Large intestine (tissue), 3 donors: ENCODE data around the gene CDK15. TPM values are rescaled to one million over a fixed set of nuclear protein-coding genes. Genes with fewer than 3 reads are reported as not detected.
"Not testable (repeated sequence)": the region's sequence is repeated elsewhere in the genome, so short reads cannot be mapped to it uniquely, and the experiment has no call there.

ENCODE experiments used
- DNase-seq, 2 donors: peaks; one replicate each; pipeline versions ENCODE4 v3.0.0 to v3.0.0-alpha.2; 2013
- H3K27ac ChIP-seq: one replicate; pipeline ENCODE4 v1.5.1; 2013; ENCODE audit warnings: low read length
- H3K27me3 ChIP-seq: 2 replicates; pipeline ENCODE4 v1.6.1; 2013; ENCODE audit warnings: low read length; ENCODE audit not compliant: control insufficient read depth, insufficient read depth
- H3K36me3 ChIP-seq: 2 replicates; pipeline ENCODE4 v1.6.1; 2013; ENCODE audit warnings: low read length; ENCODE audit not compliant: control insufficient read depth, insufficient read depth
- H3K4me1 ChIP-seq: one replicate; pipeline ENCODE4 v1.6.1; 2013; ENCODE audit warnings: low read length; ENCODE audit not compliant: control insufficient read depth, insufficient read depth
- H3K4me3 ChIP-seq: one replicate; pipeline ENCODE4 v1.5.1; 2013; ENCODE audit warnings: low read length
- H3K9me3 ChIP-seq: one replicate; pipeline ENCODE4 v1.6.1; 2013; ENCODE audit warnings: mild to moderate bottlenecking, low read depth, low read length, moderate library complexity; ENCODE audit not compliant: control insufficient read depth
- WGBS: methylation state at CpG from one replicate; pipeline ENCODE4 v1.1.5; 2013; ENCODE audit warnings: low lambda C conversion rate; ENCODE audit not compliant: insufficient coverage; 5-methylcytosine and 5-hydroxymethylcytosine counted together
- polyA plus RNA-seq: library from polyadenylated mRNA; unstranded; fragments of 120-200 nt; gene quantifications from one replicate; pipeline ENCODE4 v1.2.1, GENCODE V29; 2013

CDK15 gene
- polyA plus RNA-seq, 1 donor = 0.24 TPM

- WGBS = no CpG with 5 or more reads among the region's 2 CpGs
- H3K27ac ChIP-seq, H3K27me3 ChIP-seq, H3K4me3 ChIP-seq, H3K4me1 ChIP-seq, H3K36me3 ChIP-seq, H3K9me3 ChIP-seq, DNase-seq: not testable (repeated sequence)
Measured at GRCh38 chr2:201844922-201845321, 38.6 kb downstream of the CDK15 start.

DNA sequence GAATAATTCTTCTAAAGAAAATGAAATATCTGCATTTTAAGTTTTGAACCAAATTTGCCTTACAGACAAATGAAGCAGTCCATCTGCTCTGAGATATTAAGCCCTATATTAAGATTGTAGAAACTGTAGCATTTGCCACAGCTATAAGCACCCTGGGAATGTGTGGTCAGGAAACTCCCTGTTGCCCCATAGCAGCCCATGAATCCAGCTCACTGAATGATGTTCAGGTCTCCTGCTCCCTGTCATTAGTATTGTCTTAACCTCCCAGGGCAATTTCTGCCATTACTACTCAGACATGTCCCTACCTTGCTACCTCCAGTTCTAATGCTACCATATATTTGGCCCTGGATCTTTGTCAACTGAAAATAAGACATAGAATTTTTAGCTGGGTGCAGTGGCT, 41.1 kb downstream of the CDK15 start:
- Histone ChIP-seq H3K4me1 (no peaks in the 10 kb centered on the region), H3K27me3 (no peaks in the 10 kb centered on the region), H3K4me3 (no peak overlapping the region), H3K27ac (no peak overlapping the region), H3K36me3 (no peaks in the 10 kb centered on the region), H3K9me3 (no peaks in the 10 kb centered on the region)
- DNase-seq = no peak

DNA sequence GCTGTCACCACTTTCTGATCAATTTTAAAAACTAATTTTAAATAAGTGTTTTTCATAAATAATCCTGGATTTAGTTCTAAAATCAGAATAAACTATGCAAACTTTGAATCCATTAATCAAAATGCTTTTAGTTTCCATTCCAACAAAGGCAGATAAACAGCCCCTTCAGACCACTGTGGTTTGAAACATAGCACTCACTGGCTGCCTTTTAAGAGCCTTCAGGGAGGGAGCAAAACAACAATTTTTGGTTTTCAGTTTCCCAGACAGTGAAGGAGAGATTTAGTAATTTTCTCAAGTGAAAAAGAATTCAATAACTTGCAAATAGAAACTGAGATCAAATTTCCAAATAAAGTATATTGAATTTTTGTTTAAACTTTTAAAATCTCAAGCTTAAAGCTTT, 46.1 kb downstream of the CDK15 start:
- no peaks in the 10 kb centered on the region for H3K27me3 ChIP-seq
- no peaks in the 10 kb centered on the region for H3K9me3 ChIP-seq
- H3K36me3 ChIP-seq = no peaks in the 10 kb centered on the region
- no peak overlapping the region for H3K27ac ChIP-seq
- no peak for DNase-seq
- no peaks in the 10 kb centered on the region for H3K4me1 ChIP-seq
- no peak overlapping the region for H3K4me3 ChIP-seq

- H3K4me3 ChIP-seq = no peak overlapping the region
- no peaks in the 10 kb centered on the region for H3K4me1 ChIP-seq
- no peaks in the 10 kb centered on the region for H3K27me3 ChIP-seq
- no peaks in the 10 kb centered on the region for H3K9me3 ChIP-seq
- no peak overlapping the region for H3K27ac ChIP-seq
- no peak for DNase-seq
- H3K36me3 ChIP-seq = no peaks in the 10 kb centered on the region
- WGBS = 33% methylated on average over 1 of the region's 1 CpG
Measured at GRCh38 chr2:201852878-201853415, 46.6 kb downstream of the CDK15 start.

DNA sequence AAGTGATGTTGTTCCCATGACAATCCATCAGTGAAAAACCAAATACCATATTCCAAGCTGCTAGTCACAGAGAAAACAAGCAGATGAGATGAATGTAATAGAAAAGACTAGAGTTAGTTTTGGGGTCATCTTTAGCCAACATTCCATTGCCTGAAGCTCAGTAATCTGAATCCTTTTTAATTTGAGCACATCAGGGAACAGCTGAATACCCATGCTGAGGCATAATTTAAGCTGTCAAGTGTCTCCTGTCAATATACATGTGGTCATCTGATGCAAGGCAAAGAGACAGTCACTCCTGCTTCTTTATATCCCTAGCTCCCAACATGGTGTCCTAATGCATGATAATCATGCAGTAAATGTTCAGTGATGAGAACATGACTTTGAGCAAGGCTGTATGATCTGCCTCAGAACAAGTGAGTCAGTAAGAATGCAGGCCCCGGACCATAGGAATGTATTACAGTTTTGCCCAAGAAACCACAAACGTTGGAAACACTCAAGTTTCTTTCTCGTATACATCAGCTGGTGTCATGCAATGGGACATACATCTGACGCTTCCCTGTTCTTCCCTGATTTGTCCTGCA, 48.0 kb downstream of the CDK15 start:
- Histone ChIP-seq H3K36me3 (no peaks in the 10 kb centered on the region), H3K27ac (no peak overlapping the region), H3K4me1 (peaks cover 8% of the 10 kb centered on the region), H3K27me3 (peaks cover 4% of the 10 kb centered on the region), H3K4me3 (no peak overlapping the region), H3K9me3 (no peaks in the 10 kb centered on the region)
- no CpG with 5 or more reads among the region's 4 CpGs for WGBS
- DNase-seq = no peak

GRCh38 chr2:201854841-201855240, 48.5 kb downstream of the CDK15 start:
- Histone ChIP-seq H3K36me3 (no peaks in the 10 kb centered on the region), H3K27ac (no peak overlapping the region), H3K4me1 (peaks cover 8% of the 10 kb centered on the region), H3K9me3 (no peaks in the 10 kb centered on the region), H3K27me3 (peaks cover 4% of the 10 kb centered on the region), H3K4me3 (no peak overlapping the region)
- no peak for DNase-seq
- no CpG with 5 or more reads among the region's 4 CpGs for WGBS

DNA sequence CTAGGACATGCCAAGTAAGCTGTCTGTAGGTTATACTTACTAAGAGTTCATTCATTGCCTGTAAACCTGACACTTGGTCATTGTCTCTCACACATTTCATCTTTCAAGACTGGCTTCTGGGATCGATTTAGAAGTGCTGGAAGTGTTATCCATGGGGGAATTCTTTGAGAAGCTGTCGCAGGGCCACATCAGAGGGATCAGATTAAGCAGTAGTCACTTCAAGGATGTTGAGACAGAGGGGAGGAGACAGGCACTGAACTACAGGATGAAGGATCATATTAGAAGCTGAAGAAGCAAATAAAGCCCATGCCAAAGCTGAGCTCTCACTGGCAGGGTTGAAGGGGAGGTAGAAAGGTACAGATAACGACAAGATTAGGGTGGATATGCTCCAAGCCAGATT, 49.0 kb downstream of the CDK15 start:
- DNase-seq = no peak
- peaks cover 4% of the 10 kb centered on the region for H3K27me3 ChIP-seq
- H3K4me3 ChIP-seq = no peak overlapping the region
- H3K4me1 ChIP-seq = peaks cover 8% of the 10 kb centered on the region
- no peaks in the 10 kb centered on the region for H3K36me3 ChIP-seq
- H3K9me3 ChIP-seq = no peaks in the 10 kb centered on the region
- H3K27ac ChIP-seq = no peak overlapping the region
- no CpG with 5 or more reads among the region's 3 CpGs for WGBS

DNA sequence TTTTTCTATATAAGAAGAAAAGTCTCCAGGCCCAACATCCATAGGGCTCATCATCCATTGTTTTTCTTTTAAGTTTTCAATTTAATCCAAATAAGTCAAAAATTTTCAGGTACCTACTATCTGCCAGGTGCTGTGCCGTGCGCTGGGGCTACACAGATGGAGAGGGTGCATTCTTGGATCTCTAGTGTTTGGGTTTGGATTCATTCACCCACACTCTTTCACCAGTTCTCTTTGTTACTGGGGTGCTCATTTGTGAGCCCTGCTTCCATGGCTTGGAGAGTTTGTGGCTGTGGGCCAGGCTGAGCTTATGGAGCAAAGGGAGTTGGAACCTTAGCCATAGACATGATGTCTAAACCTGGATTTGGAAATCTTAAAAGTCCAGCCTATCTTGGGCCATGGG, 51.0 kb downstream of the CDK15 start:
- H3K4me1 ChIP-seq = peaks cover 8% of the 10 kb centered on the region
- no peaks in the 10 kb centered on the region for H3K36me3 ChIP-seq
- no peak for DNase-seq
- no peak overlapping the region for H3K4me3 ChIP-seq
- no peak overlapping the region for H3K27ac ChIP-seq
- H3K27me3 ChIP-seq = peaks cover 4% of the 10 kb centered on the region
- WGBS = no CpG with 5 or more reads among the region's 2 CpGs
- no peaks in the 10 kb centered on the region for H3K9me3 ChIP-seq

- no peak overlapping the region for H3K27ac ChIP-seq
- no peaks in the 10 kb centered on the region for H3K36me3 ChIP-seq
- peaks cover 4% of the 10 kb centered on the region for H3K27me3 ChIP-seq
- 50% methylated on average over 1 of the region's 16 CpGs for WGBS
- H3K4me1 ChIP-seq = peaks cover 8% of the 10 kb centered on the region
- peak; percentile 23 to 43 for DNase-seq
- no peak overlapping the region for H3K4me3 ChIP-seq
- H3K9me3 ChIP-seq = no peaks in the 10 kb centered on the region
Measured at GRCh38 chr2:201858281-201859184, 52.2 kb downstream of the CDK15 start.

DNA sequence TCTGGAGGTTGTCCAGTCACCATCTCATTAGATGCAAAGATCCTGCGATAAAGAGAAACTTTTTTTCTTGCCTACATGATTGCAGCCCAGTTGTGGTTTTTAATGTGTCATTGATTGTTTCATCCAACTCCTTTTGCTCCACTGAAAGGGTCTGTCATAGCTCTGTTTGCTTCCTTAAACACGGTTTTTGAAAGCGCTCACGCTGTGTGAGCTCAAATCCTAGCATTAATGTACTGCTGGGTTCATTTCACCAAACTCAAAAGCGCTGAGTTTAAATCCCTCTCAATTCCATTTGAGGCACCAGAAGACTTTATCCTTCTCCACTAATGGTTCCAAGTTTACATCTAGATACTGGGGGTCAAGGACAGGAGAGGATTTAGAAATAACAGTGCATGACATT, 53.6 kb downstream of the CDK15 start:
- WGBS = no CpG with 5 or more reads among the region's 5 CpGs

More for the DNA sequence above, 53.6 kb downstream of the CDK15 start:
- peaks cover 13% of the 10 kb centered on the region for H3K4me1 ChIP-seq
- no peak for DNase-seq
- H3K27ac ChIP-seq = no peak overlapping the region
- no peaks in the 10 kb centered on the region for H3K36me3 ChIP-seq
- H3K27me3 ChIP-seq = peaks cover 4% of the 10 kb centered on the region
- no peaks in the 10 kb centered on the region for H3K9me3 ChIP-seq
- H3K4me3 ChIP-seq = no peak overlapping the region
